PC-3 (cell line): ENCODE measurements around the gene HAO2. TPM values are rescaled to one million over a fixed set of nuclear protein-coding genes. Genes with fewer than 3 reads are reported as not detected.

Source experiments
- ATAC-seq: fragments of 200-7000 bp; cut with Tn5 transposase; 2 replicates; pipeline ENCODE4 v1.9.1; 2020; ENCODE audit warnings: mild to moderate bottlenecking, moderate library complexity
- BruUV-seq: library from RNA; stranded (reverse); fragments of 400-500 nt; replicated peaks from 2 replicates; lab custom pipeline; 2021; lab: Mats Ljungman, UMichigan
- CTCF ChIA-PET: fragments of 300-600 bp; sonication (Branson Sonifier 250); formaldehyde crosslinking; loops from one replicate; lab custom pipeline; 2022; ENCODE audit warnings: antibody characterized with exemption; lab: Charles Lee
- POLR2A ChIA-PET: fragments of 300-600 bp; sonication (Branson Sonifier 250); formaldehyde crosslinking; loops from one replicate; lab custom pipeline; 2022; ENCODE audit warnings: antibody characterized with exemption; ENCODE audit not compliant: unreplicated experiment; lab: Charles Lee
- DNase-seq: peaks from one replicate; pipeline ENCODE4 v3.0.0-alpha.2; 2015
- H2AFZ ChIP-seq: fragments of 300-600 bp; sonication (generic); 2 replicates; pipeline ENCODE4 v1.6.0; 2016; ENCODE audit warnings: antibody characterized with exemption, low read length
- H3F3A ChIP-seq: fragments of 300-600 bp; sonication (generic); one replicate; pipeline ENCODE4 v1.6.0; 2017; ENCODE audit warnings: antibody characterized with exemption, low read length, control low read depth, mild to moderate bottlenecking; ENCODE audit not compliant: unreplicated experiment
- H3K27ac ChIP-seq: fragments of 300-600 bp; sonication (generic); 2 replicates; pipeline ENCODE4 v1.5.1; 2016; ENCODE audit warnings: mild to moderate bottlenecking, low read length
- H3K27me3 ChIP-seq: fragments of 300-600 bp; sonication (generic); 2 replicates; pipeline ENCODE4 v1.6.1; 2016; ENCODE audit warnings: low read length, mixed read lengths
- H3K36me3 ChIP-seq: fragments of 300-600 bp; sonication (generic); 2 replicates; pipeline ENCODE4 v1.6.1; 2016; ENCODE audit warnings: low read depth, mixed run types, low read length, mixed read lengths
- H3K4me1 ChIP-seq: fragments of 300-600 bp; sonication (generic); 2 replicates; pipeline ENCODE4 v1.5.1; 2016; ENCODE audit warnings: low read length; ENCODE audit not compliant: insufficient read depth
- H3K4me2 ChIP-seq: fragments of 300-600 bp; sonication (generic); 2 replicates; pipeline ENCODE4 v1.6.0; 2016; ENCODE audit warnings: low read length
- H3K4me3 ChIP-seq: fragments of 300-600 bp; sonication (generic); 2 replicates; pipeline ENCODE4 v1.5.1; 2016; ENCODE audit warnings: mild to moderate bottlenecking, low read length, mixed read lengths
- H3K79me2 ChIP-seq: fragments of 300-600 bp; sonication (generic); 2 replicates; pipeline ENCODE4 v1.6.1; 2017; ENCODE audit warnings: low read length, mixed read lengths
- H3K9ac ChIP-seq: fragments of 300-600 bp; sonication (generic); 2 replicates; pipeline ENCODE4 v1.6.0; 2016; ENCODE audit warnings: mild to moderate bottlenecking, low read length
- H3K9me2 ChIP-seq: fragments of 300-600 bp; sonication (generic); replicated peaks from 2 replicates; pipeline ENCODE4 v1.6.1; 2016; ENCODE audit warnings: mixed run types, low read length, mixed read lengths
- H3K9me3 ChIP-seq: fragments of 300-600 bp; sonication (generic); 2 replicates; pipeline ENCODE4 v1.6.1; 2016; ENCODE audit warnings: low read length, mixed read lengths
- H4K20me1 ChIP-seq: fragments of 300-600 bp; sonication (generic); 2 replicates; pipeline ENCODE4 v1.6.1; 2016; ENCODE audit warnings: low read length, mixed read lengths
- EZH2 ChIP-seq: fragments of 300-600 bp; sonication (generic); IDR thresholded peaks from one replicate; pipeline ENCODE4 v1.6.1; 2017; ENCODE audit warnings: antibody characterized with exemption, mild to moderate bottlenecking, low read length; ENCODE audit not compliant: unreplicated experiment
- EZH2phosphoT487 ChIP-seq: fragments of 300-600 bp; sonication (generic); IDR thresholded peaks from 2 replicates; pipeline ENCODE4 v1.6.1; 2018; ENCODE audit warnings: mild to moderate bottlenecking, antibody characterized with exemption, low read length, borderline replicate concordance
- intact Hi-C: fragments of 100-400 bp; cut with micrococcal nuclease; formaldehyde crosslinking; loops from 2 replicates; pipeline ENCODE4 v1.9.0; 2023
- total RNA-seq: library from RNA; depleted of rRNA; stranded (reverse); fragments of >200 nt; gene quantifications from 2 replicates; pipeline ENCODE4 v1.2.3, GENCODE V29; 2014
- TF ChIP-seq, protein P1 (sequence below): fragments of 300-600 bp; sonication (generic); conservative IDR thresholded peaks from 2 replicates; pipeline ENCODE4 v1.5.1; 2017; ENCODE audit warnings: antibody characterized with exemption, low read depth, mild to moderate bottlenecking, low read length

The HAO2 gene
- total RNA-seq, 1 experiment from 2014 or later: not detected

DNA sequence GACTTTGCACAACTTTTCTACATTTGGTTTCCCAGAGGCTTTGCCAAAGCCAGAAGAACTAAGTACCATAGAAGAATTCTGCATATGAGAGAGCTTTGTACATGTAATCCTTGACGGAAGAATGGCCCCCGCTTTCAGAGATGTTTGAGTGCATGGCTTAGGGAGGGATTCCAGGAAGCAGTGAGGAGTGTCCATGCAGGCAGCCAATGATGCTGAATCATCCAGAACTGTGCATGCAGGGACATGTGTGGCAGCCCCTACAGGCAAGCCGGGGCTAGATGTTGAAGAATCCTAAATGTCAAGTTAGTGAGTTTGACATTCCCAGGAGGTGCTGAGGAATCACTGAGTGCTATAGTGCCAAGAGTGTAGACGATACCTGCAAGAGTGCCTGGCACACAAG, 9.9 kb upstream of the HAO2 start:
- no TSS peak for BruUV-seq
- H2AFZ ChIP-seq: no peak overlapping the region
- intact Hi-C loops: no loop called here
- H3K4me3 ChIP-seq: no peak overlapping the region
- no peaks in the 10 kb centered on the region for H3F3A ChIP-seq
- no peak for TF ChIP-seq EZH2phosphoT487
- TF ChIP-seq, protein P1, sequence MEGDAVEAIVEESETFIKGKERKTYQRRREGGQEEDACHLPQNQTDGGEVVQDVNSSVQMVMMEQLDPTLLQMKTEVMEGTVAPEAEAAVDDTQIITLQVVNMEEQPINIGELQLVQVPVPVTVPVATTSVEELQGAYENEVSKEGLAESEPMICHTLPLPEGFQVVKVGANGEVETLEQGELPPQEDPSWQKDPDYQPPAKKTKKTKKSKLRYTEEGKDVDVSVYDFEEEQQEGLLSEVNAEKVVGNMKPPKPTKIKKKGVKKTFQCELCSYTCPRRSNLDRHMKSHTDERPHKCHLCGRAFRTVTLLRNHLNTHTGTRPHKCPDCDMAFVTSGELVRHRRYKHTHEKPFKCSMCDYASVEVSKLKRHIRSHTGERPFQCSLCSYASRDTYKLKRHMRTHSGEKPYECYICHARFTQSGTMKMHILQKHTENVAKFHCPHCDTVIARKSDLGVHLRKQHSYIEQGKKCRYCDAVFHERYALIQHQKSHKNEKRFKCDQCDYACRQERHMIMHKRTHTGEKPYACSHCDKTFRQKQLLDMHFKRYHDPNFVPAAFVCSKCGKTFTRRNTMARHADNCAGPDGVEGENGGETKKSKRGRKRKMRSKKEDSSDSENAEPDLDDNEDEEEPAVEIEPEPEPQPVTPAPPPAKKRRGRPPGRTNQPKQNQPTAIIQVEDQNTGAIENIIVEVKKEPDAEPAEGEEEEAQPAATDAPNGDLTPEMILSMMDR: no peak
- peaks cover 23% of the 10 kb centered on the region for H3K27me3 ChIP-seq
- H3K9ac ChIP-seq: no peak overlapping the region
- no peak overlapping the region for H3K4me2 ChIP-seq
- ATAC-seq (no peak), DNase-seq (no peak)
- H3K36me3 ChIP-seq: no peaks in the 10 kb centered on the region
- H3K27ac ChIP-seq: no peak overlapping the region
- no peaks in the 10 kb centered on the region for H3K79me2 ChIP-seq
- H3K9me3 ChIP-seq: 0 out of 2 replicates have a peak, but pooled peaks cover 4% of the 10 kb centered on the region
- no peaks in the 10 kb centered on the region for H3K9me2 ChIP-seq
- CTCF ChIA-PET: no interaction called here
- no peaks in the 10 kb centered on the region for H4K20me1 ChIP-seq
- POLR2A ChIA-PET: no interaction called here
- H3K4me1 ChIP-seq: no peaks in the 10 kb centered on the region

DNA sequence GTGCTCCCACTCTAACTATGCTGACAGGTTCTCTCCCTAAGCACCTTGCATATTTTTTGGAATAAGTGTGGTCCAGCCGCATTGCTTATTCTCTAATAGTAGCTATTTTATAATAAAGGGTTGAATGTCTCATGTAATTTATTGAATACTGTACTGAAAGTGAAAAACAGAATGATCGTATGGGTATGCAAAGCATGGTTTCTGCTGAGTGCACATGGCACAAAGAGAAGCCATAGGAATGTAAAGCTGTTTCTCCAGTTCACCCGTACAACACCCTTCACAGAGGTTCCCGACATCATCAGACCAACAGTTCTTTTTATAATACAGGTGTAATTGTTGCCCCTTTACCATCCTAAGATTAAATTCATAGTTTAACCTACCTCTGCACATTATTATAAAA, 8.9 kb upstream of the HAO2 start:
- H3K79me2 ChIP-seq: no peaks in the 10 kb centered on the region

DNA sequence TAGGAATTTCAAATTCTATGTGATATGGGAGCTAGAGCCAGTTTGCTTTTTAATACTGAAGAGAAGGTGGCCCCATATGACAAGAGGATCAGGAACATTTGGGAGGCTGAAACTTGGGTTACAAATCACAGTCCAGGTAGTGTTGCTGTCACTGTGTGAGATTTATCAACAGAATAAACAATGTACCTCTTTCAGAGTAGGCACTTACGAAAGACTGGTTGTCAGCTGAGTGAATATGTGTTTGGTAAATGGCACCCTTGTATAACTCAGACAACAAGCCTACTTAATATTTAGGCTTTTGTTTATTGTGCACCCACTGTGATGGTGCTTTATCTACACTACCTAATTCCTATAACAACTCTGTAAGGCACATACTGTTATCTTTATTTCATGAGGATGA, 7.4 kb upstream of the HAO2 start:
- TF ChIP-seq, protein P1: no peak
- TF ChIP-seq EZH2phosphoT487 (no peak), EZH2 (no peak)
- Histone ChIP-seq H3K27me3 (peaks cover 23% of the 10 kb centered on the region), H4K20me1 (no peaks in the 10 kb centered on the region), H3K9me2 (no peaks in the 10 kb centered on the region), H3K27ac (no peak overlapping the region), H3K79me2 (no peaks in the 10 kb centered on the region), H3K9ac (no peak overlapping the region), H3K4me3 (no peak overlapping the region), H3F3A (no peaks in the 10 kb centered on the region), H3K4me1 (peaks cover 8% of the 10 kb centered on the region; the same call in 1 of the 2 replicates), H2AFZ (no peak overlapping the region), H3K36me3 (no peaks in the 10 kb centered on the region), H3K9me3 (0 out of 2 replicates have a peak, but pooled peaks cover 3% of the 10 kb centered on the region), H3K4me2 (no peak overlapping the region)
- ChIA-PET CTCF (no interaction called here), POLR2A (no interaction called here)
- DNase-seq (no peak), ATAC-seq (no peak)
- intact Hi-C loops: loop anchor here (10.0 kb wide), 1 partner anchor 346 kb away; no protein-coding TSS in a partner anchor
- BruUV-seq: no TSS peak

More for the DNA sequence above, 8.9 kb upstream of the HAO2 start:
- H3F3A ChIP-seq: no peaks in the 10 kb centered on the region
- peaks cover 5% of the 10 kb centered on the region; the same call in 1 of the 2 replicates for H3K4me1 ChIP-seq
- no peak overlapping the region for H3K27ac ChIP-seq
- DNase-seq (no peak), ATAC-seq (no peak)
- H3K4me2 ChIP-seq: no peak overlapping the region
- BruUV-seq: no TSS peak
- H3K9ac ChIP-seq: no peak overlapping the region
- H3K27me3 ChIP-seq: peaks cover 23% of the 10 kb centered on the region
- intact Hi-C loops: loop anchor here (10.0 kb wide), 1 partner anchor 345 kb away; no protein-coding TSS in a partner anchor
- TF ChIP-seq, protein P1: no peak
- no peak for TF ChIP-seq EZH2phosphoT487
- no peak for TF ChIP-seq EZH2
- H3K36me3 ChIP-seq: no peaks in the 10 kb centered on the region
- 0 out of 2 replicates have a peak, but pooled peaks cover 4% of the 10 kb centered on the region for H3K9me3 ChIP-seq
- no peak overlapping the region for H3K4me3 ChIP-seq
- H3K9me2 ChIP-seq: no peaks in the 10 kb centered on the region
- H4K20me1 ChIP-seq: no peaks in the 10 kb centered on the region
- H2AFZ ChIP-seq: no peak overlapping the region
- CTCF ChIA-PET: no interaction called here
- POLR2A ChIA-PET: interaction anchor here (0.6 kb wide), 1 partner anchor 486 kb away, joined by 3 read pairs; no protein-coding TSS in a partner anchor
